ENCODE measurements around the gene INPP4B. TPM values are rescaled to one million over a fixed set of nuclear protein-coding genes. Genes with fewer than 3 reads are reported as not detected.
A peak's percentile ranks its signal among the peaks of the same experiment; 100 is the strongest.

INPP4B gene
- polyA plus RNA-seq, 6 donors from 2014 or later = 0.13 to 0.39 (median 0.16) TPM; not detected in 1

- H3K36me3 Mint-ChIP-seq = no peaks in the 10 kb centered on the region
- no peaks in the 10 kb centered on the region for H3K9me3 Mint-ChIP-seq
- no peak overlapping the region for H3K4me3 Mint-ChIP-seq
- H3K27ac Mint-ChIP-seq = no peak overlapping the region
- H3K27me3 Mint-ChIP-seq = no peaks in the 10 kb centered on the region
- H3K4me1 Mint-ChIP-seq = peaks cover 0 to 2% (median 0%) of the 10 kb centered on the region in 3 donors
- ATAC-seq (ENCODE audit: low read depth in 2 of 2) (no peak), DNase-seq (no peak)
These were observed 538.2 kb downstream of the INPP4B start for GRCh38 chr4:142307857-142308256.

GRCh38 chr4:142297313-142297712, 548.8 kb downstream of the INPP4B start:
- no peak overlapping the region for H3K4me3 Mint-ChIP-seq
- no peaks in the 10 kb centered on the region for H3K27me3 Mint-ChIP-seq
- H3K27ac Mint-ChIP-seq = no peak overlapping the region
- ATAC-seq (ENCODE audit: low read depth in 2 of 2) = no peak
- no peaks in the 10 kb centered on the region for H3K36me3 Mint-ChIP-seq
- peaks cover 0 to 7% (median 5%) of the 10 kb centered on the region in 3 donors for H3K4me1 Mint-ChIP-seq
- peaks cover 0 to 4% (median 0%) of the 10 kb centered on the region in 7 donors for H3K9me3 Mint-ChIP-seq
- DNase-seq = no peak

DNA sequence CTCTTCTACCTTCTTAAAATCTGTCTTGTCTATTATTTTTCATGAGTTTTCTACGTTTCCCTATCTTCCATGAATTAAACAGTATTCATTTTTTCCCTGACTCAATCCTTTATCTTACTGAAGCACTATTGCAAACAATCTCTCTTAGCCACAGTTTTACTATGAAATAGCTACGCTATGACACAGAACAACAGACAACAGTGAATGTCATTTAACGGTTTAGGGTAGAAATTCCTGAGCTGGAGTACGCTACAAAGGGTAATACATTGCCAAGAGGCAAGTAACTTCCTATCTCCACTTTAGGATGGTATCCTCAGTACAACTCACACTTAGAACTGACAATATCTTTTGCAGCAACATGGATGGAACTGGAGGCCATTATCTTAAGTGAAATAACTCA, 552.6 kb downstream of the INPP4B start:
- DNase-seq (no peak), ATAC-seq (ENCODE audit: low read depth in 2 of 2) (no peak)
- H3K4me1 Mint-ChIP-seq = peaks cover 0 to 7% (median 5%) of the 10 kb centered on the region in 3 donors
- H3K4me3 Mint-ChIP-seq = no peak overlapping the region
- H3K27me3 Mint-ChIP-seq = no peaks in the 10 kb centered on the region
- H3K27ac Mint-ChIP-seq = peak overlapping the region in 1 of 6 donors; percentile 8
- H3K36me3 Mint-ChIP-seq = no peaks in the 10 kb centered on the region
- H3K9me3 Mint-ChIP-seq = peaks cover 0 to 8% (median 4%) of the 10 kb centered on the region in 7 donors

GRCh38 chr4:142292231-142292630, 553.9 kb downstream of the INPP4B start:
- ATAC-seq (ENCODE audit: low read depth in 2 of 2) (no peak), DNase-seq (no peak)
- Mint-ChIP-seq H3K9me3 (peaks cover 0 to 8% (median 4%) of the 10 kb centered on the region in 7 donors), H3K27me3 (no peaks in the 10 kb centered on the region), H3K4me1 (peaks cover 0 to 7% (median 5%) of the 10 kb centered on the region in 3 donors), H3K36me3 (no peaks in the 10 kb centered on the region), H3K4me3 (no peak overlapping the region), H3K27ac (no peak overlapping the region)

DNA sequence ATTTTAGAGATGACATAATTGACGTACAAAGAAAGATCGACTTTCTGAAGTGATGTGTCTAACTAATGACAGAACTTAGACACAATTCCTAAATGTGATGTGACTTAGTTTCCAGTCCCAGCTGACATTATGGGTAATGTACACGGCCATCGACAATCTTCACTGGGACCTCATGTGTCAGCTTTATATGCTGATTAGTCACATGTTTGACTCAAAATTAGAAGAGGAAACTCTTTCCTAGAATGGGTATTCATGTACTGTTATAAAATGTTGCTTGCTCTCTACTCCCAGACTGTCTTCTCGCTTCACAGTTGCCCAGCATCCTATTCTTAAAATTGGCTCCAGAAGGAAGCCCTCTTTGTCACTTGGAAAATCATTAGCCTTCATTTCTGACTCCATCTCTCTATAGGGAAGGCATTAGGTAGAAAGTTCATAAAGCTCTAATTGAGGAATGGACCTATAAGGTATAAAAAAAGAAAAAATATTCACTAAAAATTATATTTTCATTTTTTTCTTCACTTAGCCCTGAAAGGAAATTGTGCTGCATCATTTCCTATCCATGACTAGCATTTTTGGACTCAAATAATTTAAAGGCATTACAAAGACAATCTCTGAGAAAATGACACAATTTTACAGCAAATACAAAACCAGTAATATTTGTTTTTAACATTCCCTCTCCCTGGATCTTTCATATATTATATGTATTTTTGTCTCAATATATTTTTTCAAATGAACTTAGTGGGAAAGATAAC, 554.6 kb downstream of the INPP4B start:
- H3K4me3 Mint-ChIP-seq = no peak overlapping the region
- no peak for ATAC-seq (ENCODE audit: low read depth in 2 of 2)
- H3K4me1 Mint-ChIP-seq = peaks cover 0 to 7% (median 5%) of the 10 kb centered on the region in 3 donors
- no peaks in the 10 kb centered on the region for H3K27me3 Mint-ChIP-seq
- H3K27ac Mint-ChIP-seq = no peak overlapping the region
- peaks cover 0 to 8% (median 4%) of the 10 kb centered on the region in 7 donors for H3K9me3 Mint-ChIP-seq
- H3K36me3 Mint-ChIP-seq = no peaks in the 10 kb centered on the region
- no peak for DNase-seq

DNA sequence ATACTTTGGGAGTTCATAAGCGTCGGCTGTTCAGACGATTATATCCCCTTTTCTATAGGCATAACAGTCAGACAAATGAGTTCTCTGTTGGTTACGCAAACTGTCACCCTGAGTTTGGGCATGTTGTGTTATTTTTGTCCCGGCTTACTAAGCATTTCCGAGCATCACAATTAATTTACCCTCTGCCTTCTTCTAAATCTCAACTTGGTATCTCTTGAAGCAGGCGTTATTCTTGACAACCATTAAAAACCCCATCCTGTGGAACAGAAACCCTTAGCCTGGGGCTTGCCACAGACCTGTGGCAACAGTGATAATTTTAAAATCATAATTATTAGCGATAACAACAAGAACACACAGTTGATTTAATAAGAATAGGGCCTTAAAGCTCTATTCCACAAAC, 558.7 kb downstream of the INPP4B start:
- no peak for ATAC-seq (ENCODE audit: low read depth in 2 of 2)
- no peaks in the 10 kb centered on the region for H3K4me1 Mint-ChIP-seq
- H3K9me3 Mint-ChIP-seq = peaks cover 0 to 8% (median 3%) of the 10 kb centered on the region in 7 donors
- no peak overlapping the region for H3K4me3 Mint-ChIP-seq
- no peaks in the 10 kb centered on the region for H3K36me3 Mint-ChIP-seq
- no peak for DNase-seq
- no peaks in the 10 kb centered on the region for H3K27me3 Mint-ChIP-seq
- no peak overlapping the region for H3K27ac Mint-ChIP-seq

- H3K4me3 Mint-ChIP-seq = no peak overlapping the region
- H3K4me1 Mint-ChIP-seq = no peaks in the 10 kb centered on the region
- DNase-seq = no peak
These were observed 560.9 kb downstream of the INPP4B start for GRCh38 chr4:142285222-142285583.

GRCh38 chr4:142284402-142285221, 561.5 kb downstream of the INPP4B start:
- H3K27me3 Mint-ChIP-seq = no peaks in the 10 kb centered on the region
- no peak for DNase-seq

More at GRCh38 chr4:142285222-142285583, 560.9 kb downstream of the INPP4B start:
- Mint-ChIP-seq H3K27me3 (no peaks in the 10 kb centered on the region), H3K27ac (no peak overlapping the region), H3K9me3 (peaks cover 0 to 8% (median 3%) of the 10 kb centered on the region in 7 donors), H3K36me3 (no peaks in the 10 kb centered on the region)
- no peak for ATAC-seq (ENCODE audit: low read depth in 2 of 2)

DNA sequence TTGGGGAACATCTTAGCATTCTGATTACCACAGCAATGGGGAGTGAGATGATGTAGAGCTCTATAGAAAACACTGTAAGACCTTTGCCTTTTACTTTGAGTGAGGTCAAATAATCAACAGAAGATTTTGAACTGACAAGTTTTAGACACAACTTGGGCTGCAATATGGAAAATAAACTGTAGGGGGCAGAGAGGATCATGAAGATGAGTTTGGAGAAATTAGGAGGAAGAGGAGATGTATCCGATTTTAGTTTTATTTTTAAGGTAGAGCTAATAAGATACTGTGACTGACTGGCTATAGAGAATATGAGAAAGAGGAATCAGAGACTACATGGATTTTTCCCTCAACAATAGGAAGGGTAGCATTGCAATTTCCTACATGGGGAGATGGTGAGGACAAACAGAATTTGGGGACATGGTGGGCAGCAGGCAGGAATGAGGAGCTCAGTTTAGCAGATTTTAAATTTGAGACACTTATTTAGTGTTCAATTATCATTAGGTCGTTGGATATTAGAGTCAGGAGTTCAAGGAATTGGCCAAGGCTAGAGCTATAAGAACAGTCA, 563.1 kb downstream of the INPP4B start:
- no peak overlapping the region for H3K27ac Mint-ChIP-seq
- no peaks in the 10 kb centered on the region for H3K36me3 Mint-ChIP-seq
- no peaks in the 10 kb centered on the region for H3K27me3 Mint-ChIP-seq
- ATAC-seq (ENCODE audit: low read depth in 2 of 2) = no peak
- no peaks in the 10 kb centered on the region for H3K9me3 Mint-ChIP-seq
- no peak for DNase-seq
- H3K4me3 Mint-ChIP-seq = no peak overlapping the region
- no peaks in the 10 kb centered on the region for H3K4me1 Mint-ChIP-seq

More at GRCh38 chr4:142284402-142285221, 561.5 kb downstream of the INPP4B start:
- Mint-ChIP-seq H3K9me3 (peaks cover 0 to 5% (median under 1%) of the 10 kb centered on the region in 7 donors), H3K36me3 (no peaks in the 10 kb centered on the region), H3K4me3 (no peak overlapping the region), H3K4me1 (no peaks in the 10 kb centered on the region), H3K27ac (no peak overlapping the region)
- no peak for ATAC-seq (ENCODE audit: low read depth in 2 of 2)

DNA sequence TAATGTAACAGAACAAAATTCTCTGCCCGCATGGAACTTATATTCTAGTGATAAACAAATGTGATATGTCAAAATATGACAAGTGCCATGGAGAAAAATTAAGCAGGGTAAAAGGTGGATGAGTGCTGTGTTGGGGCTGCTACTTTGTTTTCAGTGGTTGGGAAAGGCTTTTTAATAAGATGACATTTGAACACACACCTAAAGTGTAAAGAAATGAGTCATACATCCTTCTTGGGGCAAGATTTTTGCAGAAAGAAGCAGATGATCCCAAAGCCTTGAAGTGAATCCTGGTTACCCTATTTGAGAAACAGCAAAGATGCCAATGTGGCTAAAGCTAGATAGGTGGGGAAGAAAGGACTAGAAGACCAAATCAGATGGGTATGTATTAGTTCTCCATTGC, 564.1 kb downstream of the INPP4B start:
- Mint-ChIP-seq H3K27me3 (peaks cover 0 to 6% (median 0%) of the 10 kb centered on the region in 3 donors), H3K27ac (no peak overlapping the region), H3K9me3 (peaks cover 0 to 5% (median 0%) of the 10 kb centered on the region in 7 donors), H3K4me1 (no peaks in the 10 kb centered on the region), H3K4me3 (no peak overlapping the region), H3K36me3 (no peaks in the 10 kb centered on the region)
- DNase-seq (no peak), ATAC-seq (ENCODE audit: low read depth in 2 of 2) (no peak)

DNA sequence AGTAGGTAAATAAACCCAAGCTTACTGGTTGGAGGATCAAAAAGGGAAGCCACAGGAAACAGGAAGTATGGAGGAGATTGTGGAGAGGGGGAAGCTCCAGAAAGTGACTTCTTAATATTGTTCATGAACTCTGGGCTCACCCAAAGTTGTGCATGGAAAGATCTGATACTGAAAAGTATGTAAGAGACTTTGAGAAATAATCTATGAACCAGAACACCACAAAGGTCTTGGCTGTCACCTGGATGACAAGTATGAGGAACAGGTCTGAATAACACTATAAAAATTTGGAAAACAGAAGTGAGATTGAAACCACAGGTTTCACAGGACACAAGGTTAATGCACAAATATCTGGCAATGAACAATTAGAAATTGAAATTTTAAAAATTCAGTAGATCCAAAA, 567.4 kb downstream of the INPP4B start:
- H3K4me3 Mint-ChIP-seq = no peak overlapping the region
- no peak overlapping the region for H3K27ac Mint-ChIP-seq
- DNase-seq (no peak), ATAC-seq (ENCODE audit: low read depth in 2 of 2) (no peak)
- peaks cover 0 to 6% (median 0%) of the 10 kb centered on the region in 3 donors for H3K27me3 Mint-ChIP-seq
- H3K36me3 Mint-ChIP-seq = no peaks in the 10 kb centered on the region
- peaks cover 0 to 5% (median 0%) of the 10 kb centered on the region in 7 donors for H3K9me3 Mint-ChIP-seq
- H3K4me1 Mint-ChIP-seq = no peaks in the 10 kb centered on the region

DNA sequence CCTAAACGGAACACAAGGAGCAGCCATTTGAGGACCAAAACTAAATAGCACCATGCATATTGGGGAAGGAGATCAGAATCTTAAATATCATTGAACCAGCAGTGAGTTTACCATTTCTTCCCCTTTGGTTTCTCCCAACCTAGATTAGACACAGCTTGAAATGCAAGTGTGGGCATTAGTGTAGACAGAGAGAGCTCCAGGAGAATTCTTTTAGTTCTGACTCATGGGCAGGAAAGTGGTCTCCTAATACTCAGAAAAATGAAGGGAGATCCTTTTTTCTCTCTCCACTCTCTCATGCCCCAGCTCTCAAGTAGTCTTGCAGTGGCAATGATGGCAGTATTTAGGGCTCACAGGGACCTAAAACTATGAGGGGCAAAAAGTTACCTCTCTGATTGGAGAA, 567.9 kb downstream of the INPP4B start:
- no peaks in the 10 kb centered on the region for H3K4me1 Mint-ChIP-seq
- no peaks in the 10 kb centered on the region for H3K36me3 Mint-ChIP-seq
- no peak overlapping the region for H3K4me3 Mint-ChIP-seq
- DNase-seq = no peak
- peaks cover 0 to 6% (median 0%) of the 10 kb centered on the region in 3 donors for H3K27me3 Mint-ChIP-seq
- H3K27ac Mint-ChIP-seq = no peak overlapping the region
- peaks cover 0 to 5% (median 0%) of the 10 kb centered on the region in 7 donors for H3K9me3 Mint-ChIP-seq
- ATAC-seq (ENCODE audit: low read depth in 2 of 2) = no peak

- ATAC-seq (ENCODE audit: low read depth in 2 of 2) = no peak
- Mint-ChIP-seq H3K27ac (no peak overlapping the region), H3K27me3 (peaks cover 0 to 6% (median 0%) of the 10 kb centered on the region in 3 donors), H3K36me3 (no peaks in the 10 kb centered on the region), H3K4me3 (no peak overlapping the region), H3K9me3 (peaks cover 0 to 5% (median 0%) of the 10 kb centered on the region in 7 donors), H3K4me1 (no peaks in the 10 kb centered on the region)
- DNase-seq = no peak
These were observed 572.0 kb downstream of the INPP4B start for GRCh38 chr4:142274137-142274536.
